HEK293 (cell line): ENCODE data around the gene ANKRD6.

ENCODE experiments used
- CTCF ChIP-seq: fragments of 450-650 bp; formaldehyde crosslinking; IDR thresholded peaks from 2 replicates; pipeline ENCODE4 v1.5.1; 2016; ENCODE audit warnings: missing biosample characterization, missing genetic modification characterization
- GLI4 ChIP-seq: fragments of 450-650 bp; formaldehyde crosslinking; IDR thresholded peaks from 2 replicates; pipeline ENCODE4 v1.5.1; 2016; ENCODE audit warnings: missing biosample characterization, missing genetic modification characterization
- SP2 ChIP-seq: fragments of 450-650 bp; formaldehyde crosslinking; IDR thresholded peaks from 2 replicates; pipeline ENCODE4 v1.5.1; 2016; ENCODE audit warnings: missing biosample characterization, missing genetic modification characterization
- YY1 ChIP-seq: fragments of 450-650 bp; formaldehyde crosslinking; IDR thresholded peaks from 2 replicates; pipeline ENCODE4 v1.5.1; 2018; ENCODE audit warnings: missing biosample characterization, missing genetic modification characterization
- ZBTB7A ChIP-seq: fragments of 450-650 bp; formaldehyde crosslinking; IDR thresholded peaks from 2 replicates; pipeline ENCODE4 v1.5.1; 2016; ENCODE audit warnings: low read depth, missing biosample characterization, missing genetic modification characterization
- ZBTB8A ChIP-seq: fragments of 450-650 bp; formaldehyde crosslinking; IDR thresholded peaks from 2 replicates; pipeline ENCODE4 v1.5.1; 2016; ENCODE audit warnings: missing biosample characterization, missing genetic modification characterization
- ZFP3 ChIP-seq: fragments of 450-650 bp; formaldehyde crosslinking; IDR thresholded peaks from 2 replicates; pipeline ENCODE4 v1.5.1; 2016; ENCODE audit warnings: low read depth, missing biosample characterization, missing genetic modification characterization
- ZNF274 ChIP-seq, 2 experiments: fragments of 200-500 bp in 1 of 2; fragments of 450-650 bp in 1 of 2; sonication (Bioruptor generic) in 1 of 2; formaldehyde crosslinking in 1 of 2; IDR thresholded peaks; 2 replicates each; pipeline versions ENCODE4 v1.5.1 to v1.6.1; 2014 to 2016; ENCODE audit warnings: borderline replicate concordance in 1 of 2, inconsistent platforms in 1 of 2, low read length in 1 of 2, missing biosample characterization in 1 of 2, missing genetic modification characterization in 1 of 2
- ZNF366 ChIP-seq: fragments of 450-650 bp; formaldehyde crosslinking; conservative IDR thresholded peaks from 2 replicates; pipeline ENCODE4 v1.5.1; 2016; ENCODE audit warnings: missing biosample characterization, missing genetic modification characterization
- ZNF391 ChIP-seq: fragments of 450-650 bp; formaldehyde crosslinking; IDR thresholded peaks from 2 replicates; pipeline ENCODE4 v1.5.1; 2016; ENCODE audit warnings: low read depth, missing biosample characterization, missing genetic modification characterization, borderline replicate concordance
- ZNF433 ChIP-seq: fragments of 450-650 bp; formaldehyde crosslinking; IDR thresholded peaks from 2 replicates; pipeline ENCODE4 v1.5.1; 2016; ENCODE audit warnings: missing biosample characterization, missing genetic modification characterization, low read depth
- ZNF629 ChIP-seq: fragments of 450-650 bp; formaldehyde crosslinking; IDR thresholded peaks from 2 replicates; pipeline ENCODE4 v1.5.1; 2017; ENCODE audit warnings: missing biosample characterization, missing genetic modification characterization
- ZNF792 ChIP-seq: fragments of 450-650 bp; formaldehyde crosslinking; IDR thresholded peaks from 2 replicates; pipeline ENCODE4 v1.5.1; 2016; ENCODE audit warnings: missing biosample characterization, missing genetic modification characterization

GRCh38 chr6:89575562-89575960 lies 142.6 kb downstream of the ANKRD6 start:
- TF ChIP-seq CTCF (tag by site-specific recombination) = no peak
- TF ChIP-seq ZNF366 (tag by site-specific recombination) = no peak
- no peak for TF ChIP-seq ZNF274 (IDR thresholded peaks at IDR 0.05; ENCODE audit: low read length)
- no peak for TF ChIP-seq ZNF274 (tag by site-specific recombination; IDR thresholded peaks at IDR 0.05; ENCODE audit: borderline replicate concordance)
- TF ChIP-seq ZNF391 (tag by site-specific recombination) = no peak
- TF ChIP-seq ZNF629 (tag by site-specific recombination) = no peak
- no peak for TF ChIP-seq YY1 (tag by site-specific recombination)
- TF ChIP-seq ZNF792 = no peak
- TF ChIP-seq ZNF433 (tag by site-specific recombination) = no peak
- TF ChIP-seq ZFP3 (tag by site-specific recombination) = no peak
- no peak for TF ChIP-seq ZBTB8A
- no peak for TF ChIP-seq ZBTB7A (tag by site-specific recombination)
- no peak for TF ChIP-seq SP2
- no peak for TF ChIP-seq GLI4
